Peyer's patch (tissue), 4 donors: ENCODE measurements around the gene SLC7A9.

Experiments used
- POLR2A ChIP-seq, 2 donors: fragments of 450-650 bp; IDR thresholded peaks; one replicate each; pipeline ENCODE4 v1.5.1; 2017; ENCODE audit warnings: antibody characterized with exemption in 2 of 2, mild to moderate bottlenecking in 2 of 2, moderate library complexity in 2 of 2
- TF ChIP-seq, protein P1 (sequence below), 6 experiments: fragments of 450-650 bp in 4 of 6; fragments of 200-600 bp in 2 of 6; sonication (generic) in 1 of 6; IDR thresholded peaks; one replicate each; pipeline ENCODE4 v1.5.1; 2017 to 2019; ENCODE audit warnings: antibody characterized with exemption in 6 of 6, mild to moderate bottlenecking in 3 of 6, moderate library complexity in 1 of 6

DNA sequence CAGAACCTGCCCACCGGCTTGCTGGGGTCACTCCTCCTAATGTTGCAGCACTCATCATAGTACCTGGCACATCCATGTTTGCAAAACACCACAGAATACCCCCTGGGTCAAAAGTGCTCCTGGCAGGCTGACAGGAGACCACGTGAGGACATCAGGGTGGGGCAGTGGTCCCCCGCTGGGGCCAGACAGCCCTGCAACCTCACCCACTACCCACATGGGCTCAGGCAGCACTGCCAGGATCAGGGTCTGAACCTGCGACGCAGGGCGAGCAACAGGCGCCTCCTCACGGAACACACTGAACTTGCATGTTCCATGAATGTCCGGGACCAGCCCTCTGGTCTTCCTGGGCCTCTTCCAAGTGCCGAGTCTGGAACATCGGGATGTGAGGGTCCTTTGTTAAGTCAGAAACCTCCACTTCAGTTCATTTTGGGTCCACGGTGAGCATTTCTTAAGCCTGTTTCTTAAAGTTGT is 1.4 kb upstream of the SLC7A9 start:
- TF ChIP-seq, protein P1, sequence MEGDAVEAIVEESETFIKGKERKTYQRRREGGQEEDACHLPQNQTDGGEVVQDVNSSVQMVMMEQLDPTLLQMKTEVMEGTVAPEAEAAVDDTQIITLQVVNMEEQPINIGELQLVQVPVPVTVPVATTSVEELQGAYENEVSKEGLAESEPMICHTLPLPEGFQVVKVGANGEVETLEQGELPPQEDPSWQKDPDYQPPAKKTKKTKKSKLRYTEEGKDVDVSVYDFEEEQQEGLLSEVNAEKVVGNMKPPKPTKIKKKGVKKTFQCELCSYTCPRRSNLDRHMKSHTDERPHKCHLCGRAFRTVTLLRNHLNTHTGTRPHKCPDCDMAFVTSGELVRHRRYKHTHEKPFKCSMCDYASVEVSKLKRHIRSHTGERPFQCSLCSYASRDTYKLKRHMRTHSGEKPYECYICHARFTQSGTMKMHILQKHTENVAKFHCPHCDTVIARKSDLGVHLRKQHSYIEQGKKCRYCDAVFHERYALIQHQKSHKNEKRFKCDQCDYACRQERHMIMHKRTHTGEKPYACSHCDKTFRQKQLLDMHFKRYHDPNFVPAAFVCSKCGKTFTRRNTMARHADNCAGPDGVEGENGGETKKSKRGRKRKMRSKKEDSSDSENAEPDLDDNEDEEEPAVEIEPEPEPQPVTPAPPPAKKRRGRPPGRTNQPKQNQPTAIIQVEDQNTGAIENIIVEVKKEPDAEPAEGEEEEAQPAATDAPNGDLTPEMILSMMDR (IDR thresholded peaks at IDR 0.05) = no peak
- no peak for TF ChIP-seq POLR2A (IDR thresholded peaks at IDR 0.05)
